ENCODE measurements around the gene OSBPL5. TPM values are rescaled to one million over a fixed set of nuclear protein-coding genes. Genes with fewer than 3 reads are reported as not detected.
A peak's percentile ranks its signal among the peaks of the same experiment; 100 is the strongest.

OSBPL5 gene
- total and polyA plus RNA-seq, 9 of the 15 experiments (the other 6 are each of a cell fraction or from before 2014, with no cell fraction given) = 0.06 to 14.8 (median 3.2) TPM

- peaks cover 7% of the 10 kb centered on the region for H3K9me1 ChIP-seq (ENCODE audit: control insufficient read depth, insufficient read depth, low read length)
- FAIRE-seq (no peak), DNase-seq (ENCODE audit: extremely low read depth in 1 of 4, low spot score in 3 of 4) (no peak), ATAC-seq (no peak)
- TF ChIP-seq COPS2 (conservative IDR thresholded peaks at IDR 0.05) = no peak
- TF ChIP-seq PHB (CRISPR knock-in tag; IDR thresholded peaks at IDR 0.05) = no peak
- TF ChIP-seq ZNF23 (CRISPR knock-in tag; IDR thresholded peaks at IDR 0.05) = no peak
- TF ChIP-seq PHTF2 (CRISPR knock-in tag; IDR thresholded peaks at IDR 0.05) = no peak
- no peak for TF ChIP-seq ZNF431 (CRISPR knock-in tag; IDR thresholded peaks at IDR 0.05)
- no peak for TF ChIP-seq DACH1 (IDR thresholded peaks at IDR 0.05; ENCODE audit: partially characterized antibody)
- no peak for TF ChIP-seq CCAR2 (IDR thresholded peaks at IDR 0.05; ENCODE audit: low read depth, low read length)
- no peak for TF ChIP-seq ZNF507 (tag; conservative IDR thresholded peaks at IDR 0.05)
- no peaks in the 10 kb centered on the region for H3K9me3 ChIP-seq (replicated peaks; ENCODE audit: control insufficient read depth, insufficient read depth, low read depth, low read length)
- H2AFZ ChIP-seq (ENCODE audit: low read depth, low read length) = no peak overlapping the region
- in situ Hi-C loops (cut with MboI) = no loop called here
- intact Hi-C loops (cut with micrococcal nuclease) = loop anchor here (10.0 kb wide), 1 partner anchor 47 kb away; no protein-coding TSS in a partner anchor
- WGBS (ENCODE audit: insufficient coverage, low coverage, missing lambda C conversion rate) = 80% methylated on average over 6 of the region's 7 CpGs
- H3K27ac ChIP-seq (ENCODE audit: extremely low read depth, low read depth, low read length) = no peak overlapping the region
- POLR2A ChIA-PET = no interaction called here
- peaks cover 31% of the 10 kb centered on the region for H4K20me1 ChIP-seq (replicated peaks; ENCODE audit: control insufficient read depth, insufficient read depth, low read length)
- H3K9ac ChIP-seq (ENCODE audit: insufficient read depth in 1 of 2, low read depth in 2 of 2, low read length in 2 of 2) = peak overlapping the region in 1 of 2 experiments; percentile 3; a peak in 1 of 4 replicates
- CTCF ChIA-PET (ENCODE audit: low intra/inter-chr PET ratio) = no interaction called here
- BruUV-seq (replicated peaks) = no TSS peak
- no peak overlapping the region for H3K4me3 ChIP-seq
- no peaks in the 10 kb centered on the region for H3K36me3 ChIP-seq (ENCODE audit: control insufficient read depth, insufficient read depth, low read length)
- peaks cover 32% of the 10 kb centered on the region for H3K79me2 ChIP-seq (ENCODE audit: control insufficient read depth, insufficient read depth, low read length)
- H3K4me2 ChIP-seq (ENCODE audit: insufficient read depth, low read length) = no peak overlapping the region
- no peaks in the 10 kb centered on the region for H3K27me3 ChIP-seq (ENCODE audit: control insufficient read depth in 2 of 2, insufficient read depth in 2 of 2, low read length in 2 of 2)
- peaks cover 23 to 80% of the 10 kb centered on the region in 2 experiments for H3K4me1 ChIP-seq (replicated peaks in 1 of 2; ENCODE audit: control insufficient read depth in 2 of 2, insufficient read depth in 2 of 2, low read length in 2 of 2)
These were observed 3.2 kb downstream of the OSBPL5 start for GRCh38 chr11:3161720-3162409.
